HEK293 (cell line): Measurements from ENCODE around the gene GPR152.

Experiments used
- ATF2 ChIP-seq: fragments of 450-650 bp; formaldehyde crosslinking; IDR thresholded peaks from 2 replicates; pipeline ENCODE4 v1.5.1; 2016; ENCODE audit warnings: missing biosample characterization, missing genetic modification characterization, low read depth
- BCL11A ChIP-seq: fragments of 450-650 bp; formaldehyde crosslinking; IDR thresholded peaks from 2 replicates; pipeline ENCODE4 v1.5.1; 2016; ENCODE audit warnings: low read depth, missing biosample characterization, missing genetic modification characterization
- HOXA7 ChIP-seq: sonication (generic); formaldehyde crosslinking; IDR thresholded peaks from 2 replicates; pipeline ENCODE4 v1.8.1; 2022; ENCODE audit warnings: missing genetic modification reagents, borderline replicate concordance
- SCRT2 ChIP-seq: fragments of 450-650 bp; formaldehyde crosslinking; IDR thresholded peaks from 2 replicates; pipeline ENCODE4 v1.5.1; 2016; ENCODE audit warnings: missing biosample characterization, missing genetic modification characterization
- YY1 ChIP-seq: fragments of 450-650 bp; formaldehyde crosslinking; IDR thresholded peaks from 2 replicates; pipeline ENCODE4 v1.5.1; 2018; ENCODE audit warnings: missing biosample characterization, missing genetic modification characterization
- ZNF184 ChIP-seq: fragments of 450-650 bp; IDR thresholded peaks from 2 replicates; pipeline ENCODE4 v1.5.1; 2018; ENCODE audit warnings: missing biosample characterization, mild to moderate bottlenecking, missing genetic modification characterization
- ZNF621 ChIP-seq: fragments of 450-650 bp; formaldehyde crosslinking; IDR thresholded peaks from 2 replicates; pipeline ENCODE4 v1.5.1; 2017; ENCODE audit warnings: missing biosample characterization, missing genetic modification characterization
- TF ChIP-seq, protein P1 (sequence below): fragments of 450-650 bp; formaldehyde crosslinking; IDR thresholded peaks from 2 replicates; pipeline ENCODE4 v1.5.1; 2016; ENCODE audit warnings: missing biosample characterization, missing genetic modification characterization

GRCh38 chr11:67463680-67464410 lies 11.3 kb upstream of the GPR152 start:
- TF ChIP-seq ZNF184 (no peak), ATF2 (tag by site-specific recombination) (no peak), YY1 (tag by site-specific recombination) (no peak), HOXA7 (no peak), BCL11A (tag by site-specific recombination) (no peak), ZNF621 (tag by site-specific recombination) (no peak), SCRT2 (tag by site-specific recombination) (no peak)
- TF ChIP-seq, protein P1, sequence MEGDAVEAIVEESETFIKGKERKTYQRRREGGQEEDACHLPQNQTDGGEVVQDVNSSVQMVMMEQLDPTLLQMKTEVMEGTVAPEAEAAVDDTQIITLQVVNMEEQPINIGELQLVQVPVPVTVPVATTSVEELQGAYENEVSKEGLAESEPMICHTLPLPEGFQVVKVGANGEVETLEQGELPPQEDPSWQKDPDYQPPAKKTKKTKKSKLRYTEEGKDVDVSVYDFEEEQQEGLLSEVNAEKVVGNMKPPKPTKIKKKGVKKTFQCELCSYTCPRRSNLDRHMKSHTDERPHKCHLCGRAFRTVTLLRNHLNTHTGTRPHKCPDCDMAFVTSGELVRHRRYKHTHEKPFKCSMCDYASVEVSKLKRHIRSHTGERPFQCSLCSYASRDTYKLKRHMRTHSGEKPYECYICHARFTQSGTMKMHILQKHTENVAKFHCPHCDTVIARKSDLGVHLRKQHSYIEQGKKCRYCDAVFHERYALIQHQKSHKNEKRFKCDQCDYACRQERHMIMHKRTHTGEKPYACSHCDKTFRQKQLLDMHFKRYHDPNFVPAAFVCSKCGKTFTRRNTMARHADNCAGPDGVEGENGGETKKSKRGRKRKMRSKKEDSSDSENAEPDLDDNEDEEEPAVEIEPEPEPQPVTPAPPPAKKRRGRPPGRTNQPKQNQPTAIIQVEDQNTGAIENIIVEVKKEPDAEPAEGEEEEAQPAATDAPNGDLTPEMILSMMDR (tag by site-specific recombination) = no peak
